ENCODE measurements around the gene MYBPC2.
A peak's percentile ranks its signal among the peaks of the same experiment; 100 is the strongest.

Gene MYBPC2

DNA sequence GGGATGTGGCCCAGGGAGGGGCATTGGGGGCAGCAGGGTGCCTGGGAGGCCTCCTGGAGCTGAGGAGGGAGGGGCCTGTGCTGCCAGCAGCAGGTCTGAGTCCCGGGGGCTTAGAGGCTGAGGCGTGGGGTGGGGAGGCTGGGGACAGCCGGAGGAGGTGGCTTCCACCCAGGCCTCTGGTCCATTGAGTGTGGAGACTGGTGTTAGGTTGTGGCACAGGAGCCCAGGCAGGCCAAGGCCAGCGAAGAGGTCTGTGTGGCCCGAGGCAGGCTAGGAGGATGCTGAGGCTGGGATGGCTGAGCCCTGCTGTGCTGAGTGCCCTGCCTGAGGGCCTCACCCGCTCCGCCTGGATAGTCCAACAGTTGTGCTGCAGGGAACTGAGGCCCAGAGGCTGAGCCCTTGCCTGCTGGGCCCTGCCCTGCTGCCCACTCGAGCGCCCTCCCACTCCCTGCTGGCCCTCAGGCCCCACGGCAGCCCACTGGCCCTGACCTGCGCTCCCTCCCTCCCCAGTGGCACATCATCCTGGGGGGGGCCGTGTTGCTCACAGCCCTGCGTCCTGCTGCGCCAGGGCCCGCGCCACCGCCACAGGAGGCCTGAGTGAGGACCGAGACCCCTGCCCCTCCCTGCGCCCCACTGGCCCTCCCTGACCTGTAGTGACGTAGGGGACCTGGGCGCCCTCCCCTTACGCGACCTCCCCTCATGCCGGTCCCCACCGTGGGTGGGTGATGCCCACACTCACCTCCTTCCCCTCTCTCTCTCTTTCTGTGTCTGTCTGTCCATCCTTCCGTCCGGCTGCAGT is 48.9 kb downstream of the MYBPC2 start:
- no peak for DNase-seq (ENCODE audit: low spot score)

- no peak for DNase-seq (ENCODE audit: low spot score)
Measured at GRCh38 chr19:50482271-50482855, 49.7 kb downstream of the MYBPC2 start.

DNA sequence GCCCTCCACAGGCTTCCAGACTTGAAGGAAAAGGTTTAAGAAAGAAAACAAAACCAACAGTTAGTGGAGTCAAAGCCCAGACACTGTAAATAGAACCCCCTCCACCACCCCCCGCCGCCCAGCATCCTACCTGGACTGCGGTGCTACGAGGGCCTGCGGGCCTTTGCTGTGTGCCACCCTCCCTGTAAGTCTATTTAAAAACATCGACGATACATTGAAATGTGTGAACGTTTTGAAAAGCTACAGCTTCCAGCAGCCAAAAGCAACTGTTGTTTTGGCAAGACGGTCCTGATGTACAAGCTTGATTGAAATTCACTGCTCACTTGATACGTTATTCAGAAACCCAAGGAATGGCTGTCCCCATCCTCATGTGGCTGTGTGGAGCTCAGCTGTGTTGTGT is 50.2 kb downstream of the MYBPC2 start:
- no peak for DNase-seq (ENCODE audit: low spot score)

GRCh38 chr19:50485284-50485955 is 52.7 kb downstream of the MYBPC2 start:
- DNase-seq (ENCODE audit: low spot score) = no peak

DNA sequence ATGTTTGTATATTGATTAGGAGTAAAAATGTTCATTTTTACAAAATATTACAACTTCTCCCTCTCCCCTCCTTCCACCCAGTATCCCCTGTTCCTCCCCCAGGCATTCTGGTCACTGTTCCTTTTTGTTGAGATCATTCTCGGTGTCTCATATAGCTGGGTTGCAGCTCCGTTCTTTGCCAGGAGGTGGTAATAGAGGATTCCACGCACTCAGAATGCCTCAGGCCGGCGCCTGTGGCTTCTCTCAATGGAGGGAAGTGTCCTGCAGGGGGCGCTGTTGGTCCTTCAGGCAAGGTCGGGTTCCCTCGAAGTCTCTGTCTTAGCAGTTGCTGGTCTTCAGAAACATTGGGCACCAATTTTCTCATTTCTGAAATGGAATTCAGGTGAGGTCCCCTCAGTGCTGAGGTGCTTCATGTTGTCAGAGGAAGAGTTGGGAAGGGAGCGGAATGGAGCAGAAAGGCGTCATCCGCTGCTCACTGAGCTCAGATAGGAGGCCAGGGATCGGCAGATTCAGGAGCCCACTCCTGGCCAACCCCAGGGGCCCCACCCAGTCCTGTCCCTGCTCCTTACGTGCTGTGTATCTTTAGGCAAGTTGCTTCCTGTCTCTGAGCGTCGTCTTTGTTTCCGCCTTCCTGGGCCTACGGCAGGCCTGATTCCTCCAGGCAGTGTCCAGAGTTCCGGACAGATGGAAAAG is 54.3 kb downstream of the MYBPC2 start:
- peak; percentile 33 for DNase-seq (ENCODE audit: low spot score)

GRCh38 chr19:50488389-50489194 is 55.9 kb downstream of the MYBPC2 start:
- no peak for DNase-seq (ENCODE audit: low spot score)

GRCh38 chr19:50489461-50490011 is 56.8 kb downstream of the MYBPC2 start:
- DNase-seq (ENCODE audit: low spot score) = no peak

- DNase-seq (ENCODE audit: low spot score) = no peak
Measured at GRCh38 chr19:50490411-50490811, 57.7 kb downstream of the MYBPC2 start.

DNA sequence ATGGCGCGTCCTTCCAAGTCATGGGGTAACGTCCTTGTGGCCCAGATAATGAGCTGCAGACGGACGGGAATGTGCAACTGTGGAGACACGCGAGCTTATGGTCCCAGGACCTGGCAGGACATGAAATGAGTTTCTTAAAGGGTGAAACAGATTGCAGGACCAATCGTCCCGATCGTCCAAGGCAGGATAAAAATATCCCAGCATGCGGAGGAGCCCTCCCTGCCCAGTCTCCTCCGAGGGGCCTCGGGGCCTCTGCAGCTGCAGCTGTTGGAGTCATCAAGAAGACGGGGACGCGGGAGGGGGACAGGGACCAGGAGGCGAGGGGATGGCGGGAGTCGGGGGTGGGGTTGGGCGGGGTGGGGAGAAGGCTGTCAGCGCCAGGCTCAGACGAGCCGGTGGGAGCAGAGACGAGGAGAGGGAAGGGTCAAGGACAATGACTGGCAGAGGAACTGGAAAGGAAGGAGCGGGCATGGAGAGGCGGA is 58.3 kb downstream of the MYBPC2 start:
- DNase-seq (ENCODE audit: low spot score) = no peak

GRCh38 chr19:50492303-50493052 is 59.8 kb downstream of the MYBPC2 start:
- no peak for DNase-seq (ENCODE audit: low spot score)

DNA sequence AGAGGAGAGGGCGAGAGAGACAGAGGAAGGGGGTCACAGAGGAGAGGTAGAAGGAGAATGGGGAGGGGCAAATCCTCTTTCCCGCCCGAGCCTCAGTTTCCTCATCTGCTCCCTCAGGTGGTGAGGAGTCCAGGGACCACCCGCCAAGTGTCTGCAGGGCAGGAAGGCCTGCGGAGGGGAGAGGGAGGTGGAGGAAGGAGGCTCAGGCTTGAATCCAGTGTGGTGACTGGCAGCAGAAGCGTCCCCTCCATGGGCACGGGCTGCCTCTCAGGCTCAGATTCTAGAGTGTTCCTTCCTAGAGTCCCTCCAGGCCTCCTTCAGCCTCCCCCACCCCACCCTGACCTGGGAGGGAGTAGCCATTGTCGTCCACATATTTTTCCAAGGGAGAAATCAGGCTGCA is 60.5 kb downstream of the MYBPC2 start:
- no peak for DNase-seq (ENCODE audit: low spot score)

DNA sequence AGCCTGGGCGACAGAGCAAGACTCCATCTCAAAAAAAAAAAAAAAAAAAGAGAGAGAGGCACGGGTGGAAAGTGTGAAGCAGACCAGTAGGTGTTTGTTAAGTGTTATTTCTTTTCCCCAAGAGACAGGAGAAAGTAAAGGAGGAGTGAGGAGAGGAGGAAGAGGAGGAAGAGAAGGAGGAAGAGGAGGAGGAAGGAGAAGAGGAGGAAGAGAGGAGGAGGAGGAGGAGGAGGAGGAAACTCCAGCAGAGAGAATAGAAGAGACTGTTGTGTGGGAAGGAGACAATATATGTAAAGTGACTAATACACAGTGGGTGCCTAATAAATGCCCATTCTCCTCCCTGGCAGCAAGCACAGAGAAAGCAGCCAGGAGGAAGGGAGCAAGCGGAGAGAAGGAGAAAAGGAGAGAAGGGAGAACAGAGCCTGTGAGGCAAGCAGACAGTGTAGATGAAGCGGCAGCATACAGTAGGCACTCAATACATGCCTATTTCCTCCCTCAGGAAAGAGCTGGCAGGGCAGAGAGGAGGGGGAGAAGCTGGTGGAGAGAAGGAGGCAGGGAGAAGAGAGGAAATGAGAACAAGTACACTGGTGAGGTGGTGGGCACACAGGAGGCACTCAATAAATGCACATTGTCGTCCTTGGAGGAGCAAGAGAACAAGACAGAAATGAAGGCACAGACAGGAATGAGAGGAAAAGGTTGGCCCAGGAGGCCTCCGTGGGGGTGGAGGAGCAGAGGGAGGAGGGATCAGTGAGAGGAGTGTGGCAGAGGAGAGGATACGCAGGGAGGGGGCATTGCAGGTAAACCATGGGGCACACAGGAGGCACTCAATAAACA is 61.7 kb downstream of the MYBPC2 start:
- no peak for DNase-seq (ENCODE audit: low spot score)

DNA sequence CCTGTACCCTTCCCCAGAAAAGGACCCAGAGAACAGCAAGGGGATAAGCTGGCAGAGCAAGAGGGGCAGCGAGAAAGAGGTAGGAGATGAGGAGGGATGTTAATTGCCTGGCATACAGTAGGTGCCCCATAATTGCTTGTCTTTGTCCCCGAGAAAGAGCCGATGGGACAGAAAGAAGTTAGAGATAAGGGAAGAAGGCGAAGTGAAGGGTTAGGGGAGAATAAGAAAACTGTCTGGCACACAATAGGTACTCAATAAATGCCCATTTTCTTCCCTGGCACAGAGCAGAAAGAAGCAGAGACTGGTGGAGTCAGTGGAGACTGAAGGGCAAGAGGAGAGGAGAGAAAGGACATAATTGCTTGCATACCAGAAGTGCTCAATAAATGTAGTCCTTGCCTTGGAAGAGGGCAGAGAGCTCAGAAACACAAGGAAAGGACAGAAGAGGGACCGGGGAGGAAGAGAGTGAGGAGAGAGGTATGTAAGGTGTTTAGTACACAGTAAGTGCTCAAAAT is 62.4 kb downstream of the MYBPC2 start:
- no peak for DNase-seq (ENCODE audit: low spot score)

DNA sequence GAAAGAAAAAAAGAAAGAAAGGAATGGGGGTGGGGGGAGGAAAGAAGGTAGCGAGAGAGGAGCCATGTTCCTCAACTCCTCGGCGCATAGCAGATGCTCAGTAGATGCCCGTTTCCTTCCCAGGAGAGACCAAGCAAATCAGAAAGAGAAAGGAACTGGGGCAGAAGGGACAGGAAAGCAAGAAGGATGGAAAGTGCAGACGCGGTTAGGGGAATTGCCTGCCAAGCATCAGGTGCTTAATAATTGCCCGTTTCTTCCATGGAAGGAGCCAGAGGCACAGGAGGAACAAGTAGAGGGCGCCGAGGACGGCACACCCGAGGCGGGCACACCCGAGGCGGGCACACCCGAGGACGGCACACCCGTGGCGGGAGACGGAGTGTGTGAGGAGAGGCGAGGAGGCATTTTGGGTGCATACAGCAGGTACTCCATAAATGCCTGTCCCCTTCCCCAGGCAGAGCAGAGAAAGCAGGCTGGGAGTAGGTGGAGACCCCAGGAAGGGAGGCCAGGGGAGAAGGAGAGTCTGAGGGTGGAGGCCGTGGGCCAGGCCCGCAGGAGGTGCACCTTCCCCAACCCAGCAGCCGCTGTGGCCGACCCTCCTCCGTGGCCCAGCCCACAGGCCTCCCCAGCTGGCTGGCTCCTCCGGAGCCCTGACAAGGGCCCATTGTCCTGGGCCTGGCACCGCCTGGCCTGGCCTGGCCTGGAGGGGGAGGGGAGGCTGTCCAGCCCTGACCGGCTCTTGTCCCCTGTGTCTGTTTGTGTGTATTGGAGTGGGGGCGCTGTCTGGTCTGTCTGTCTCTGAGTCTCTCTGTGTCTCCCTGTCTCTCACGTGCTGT is 63.7 kb downstream of the MYBPC2 start:
- DNase-seq (ENCODE audit: low spot score) = no peak

DNA sequence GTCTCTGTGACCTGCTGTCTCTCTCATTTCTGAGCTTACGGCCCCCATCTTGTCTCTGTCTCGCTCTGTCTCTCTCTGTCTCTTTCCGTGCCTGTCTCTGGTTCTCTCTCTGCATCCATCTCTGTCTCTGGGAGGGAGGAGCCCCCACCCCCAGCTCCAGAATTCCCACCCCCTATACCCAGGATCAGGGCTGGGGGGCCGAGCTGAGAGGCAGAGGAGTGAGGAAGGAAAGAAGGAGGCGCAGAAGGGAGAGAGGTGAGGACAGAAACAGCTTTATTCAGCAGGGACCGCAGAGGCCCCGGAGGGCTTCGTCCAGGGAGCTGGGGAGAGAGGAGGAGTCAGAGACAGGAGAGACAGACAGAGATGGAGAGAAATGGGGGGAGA is 64.3 kb downstream of the MYBPC2 start:
- no peak for DNase-seq (ENCODE audit: low spot score)

DNA sequence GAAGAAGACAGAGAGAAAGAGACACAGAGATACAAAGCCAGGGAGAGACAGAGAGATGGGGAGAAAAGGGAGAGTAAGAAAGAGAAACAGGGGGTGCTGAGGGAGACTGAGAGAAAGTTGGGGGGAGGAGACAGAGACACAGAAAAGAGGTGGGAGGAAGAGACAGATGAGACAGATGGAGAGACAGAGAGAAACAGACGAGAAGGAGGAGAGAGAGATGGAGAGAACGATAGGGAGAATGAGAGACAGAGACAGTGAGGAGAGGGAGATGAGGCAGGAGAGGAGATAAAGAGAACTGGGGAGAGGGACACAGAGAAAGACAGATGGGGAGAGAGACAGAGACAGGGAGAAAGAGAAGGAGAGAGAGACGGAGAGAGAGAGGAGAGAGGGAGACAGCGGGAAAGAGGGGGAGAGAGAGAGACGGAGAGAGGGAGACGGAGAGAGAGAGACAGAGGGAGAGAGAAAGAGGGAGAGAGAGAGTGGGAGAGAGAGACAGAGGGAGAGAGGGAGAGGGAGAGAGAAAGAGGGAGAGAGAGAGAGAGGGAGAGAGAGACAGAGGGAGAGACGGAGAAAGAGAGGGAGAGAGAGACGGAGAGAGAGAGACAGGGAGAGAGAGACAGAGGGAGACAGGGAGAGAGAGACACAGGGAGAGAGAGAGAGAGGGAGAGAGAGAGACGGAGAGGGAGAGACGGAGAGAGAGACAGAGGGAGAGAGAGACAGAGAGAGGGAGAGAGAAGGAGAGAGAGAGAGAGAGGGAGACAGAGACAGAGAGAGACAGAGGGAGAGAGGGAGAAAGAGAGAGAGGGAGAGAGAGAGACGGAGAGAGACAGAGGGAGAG is 65.7 kb downstream of the MYBPC2 start:
- no peak for DNase-seq (ENCODE audit: low spot score)

DNA sequence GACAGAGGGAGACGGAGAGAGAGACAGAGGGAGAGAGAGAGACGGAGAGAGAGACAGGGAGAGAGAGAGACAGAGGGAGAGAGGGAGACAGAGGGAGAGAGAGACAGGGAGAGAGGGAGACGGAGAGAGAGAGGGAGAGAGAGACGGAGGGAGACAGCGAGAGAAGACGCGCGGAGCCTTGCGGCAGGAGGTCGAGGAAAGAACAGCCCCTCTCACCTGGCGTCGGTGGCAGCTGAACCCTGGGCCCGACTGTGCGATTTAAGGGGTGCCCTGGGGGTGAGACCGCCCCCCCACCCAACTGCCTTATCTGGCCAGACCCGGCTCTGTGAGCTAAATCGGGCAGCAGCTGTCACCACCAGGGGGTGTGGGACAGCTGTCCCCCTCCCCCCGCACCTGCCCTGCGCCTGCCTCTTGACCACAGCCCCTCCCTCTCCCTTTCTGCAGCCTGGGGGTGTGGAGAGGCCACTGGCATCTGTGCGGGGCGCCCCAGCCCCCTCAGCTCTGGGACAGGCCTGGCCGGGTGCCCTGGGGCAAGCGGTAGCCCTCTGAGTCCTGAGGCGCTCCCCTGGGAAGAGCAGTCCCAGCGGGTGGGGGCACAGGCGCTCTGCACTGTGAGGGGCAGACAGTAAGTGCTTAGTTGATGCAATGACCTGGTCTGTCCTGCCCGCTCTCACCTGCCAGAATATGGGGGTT is 67.5 kb downstream of the MYBPC2 start:
- DNase-seq (ENCODE audit: low spot score) = no peak

All from hematopoietic multipotent progenitor cell treated with erythropoietin and hydrocortisone succinate and interleukin-3 and kit ligand, for 15 days (in vitro differentiated cells).